BJ (cell line): ENCODE measurements around the gene SREK1IP1. TPM values are rescaled to one million over a fixed set of nuclear protein-coding genes. Genes with fewer than 3 reads are reported as not detected.

Experiments
- CTCF ChIA-PET: fragments of 350-600 bp; formaldehyde crosslinking; extraction: SDS; loops from one replicate; lab custom pipeline; 2021; ENCODE audit warnings: antibody characterized with exemption, inconsistent platforms; lab: Yijun Ruan, JAX
- POLR2A ChIA-PET: fragments of 300-600 bp; sonication (Branson Sonifier 250); formaldehyde crosslinking; extraction: SDS; loops from one replicate; lab custom pipeline; 2021; ENCODE audit warnings: antibody characterized with exemption; lab: Charles Lee
- DNase-seq: peaks from one replicate; pipeline ENCODE4 v3.0.0-alpha.2; 2011; ENCODE audit warnings: low read depth
- H3K27me3 ChIP-seq: 2 replicates; pipeline ENCODE4 v1.6.0; 2011; ENCODE audit warnings: low read length; ENCODE audit not compliant: control insufficient read depth, insufficient read depth
- H3K36me3 ChIP-seq: 2 replicates; pipeline ENCODE4 v1.5.1; 2011; ENCODE audit warnings: low read length; ENCODE audit not compliant: control insufficient read depth, insufficient read depth
- H3K4me3 ChIP-seq: 2 replicates; pipeline ENCODE4 v1.5.1; 2011; ENCODE audit warnings: low read depth, mild to moderate bottlenecking, control low read depth, low read length
- CTCF ChIP-seq: IDR thresholded peaks from 2 replicates; pipeline ENCODE4 v1.5.1; 2011; ENCODE audit warnings: low read depth, mild to moderate bottlenecking, control low read depth, inconsistent platforms, low read length, moderate library complexity; ENCODE audit not compliant: insufficient read depth
- polyA plus RNA-seq: library from polyadenylated mRNA; depleted of rRNA; stranded (reverse); fragments of >200 nt; gene quantifications from 2 replicates; pipeline ENCODE4 v1.2.3, GENCODE V29; 2011; rRNA removed

Gene SREK1IP1
- polyA plus RNA-seq, 1 experiment, result 2.8 TPM

GRCh38 chr5:64680289-64680688 is 88.2 kb downstream of the SREK1IP1 start:
- Histone ChIP-seq H3K4me3 (no peak overlapping the region), H3K27me3 (peaks cover 4% of the 10 kb centered on the region), H3K36me3 (no peaks in the 10 kb centered on the region)
- ChIA-PET CTCF (no interaction called here), POLR2A (no interaction called here)
- DNase-seq, result no peak
- TF ChIP-seq CTCF, result peak; percentile 21; the same call in 1 of the 2 replicates

GRCh38 chr5:64678374-64678773 is 90.1 kb downstream of the SREK1IP1 start:
- no peaks in the 10 kb centered on the region for H3K36me3 ChIP-seq
- CTCF ChIA-PET, result no interaction called here

GRCh38 chr5:64671678-64672077 is 96.8 kb downstream of the SREK1IP1 start:
- ChIA-PET CTCF (no interaction called here), POLR2A (no interaction called here)

More at GRCh38 chr5:64678374-64678773, 90.1 kb downstream of the SREK1IP1 start:
- TF ChIP-seq CTCF, result no peak
- DNase-seq, result no peak
- POLR2A ChIA-PET, result no interaction called here
- Histone ChIP-seq H3K4me3 (no peak overlapping the region), H3K27me3 (peaks cover 2% of the 10 kb centered on the region)

GRCh38 chr5:64670277-64670676 is 98.2 kb downstream of the SREK1IP1 start:
- ChIA-PET POLR2A (no interaction called here), CTCF (interaction anchor here (1.1 kb wide), 1 partner anchor 11 kb away, joined by 3 read pairs; no protein-coding TSS in a partner anchor)
- no peak for DNase-seq
- no peaks in the 10 kb centered on the region for H3K36me3 ChIP-seq
- no peaks in the 10 kb centered on the region for H3K27me3 ChIP-seq
- TF ChIP-seq CTCF, result no peak
- no peak overlapping the region for H3K4me3 ChIP-seq

More at GRCh38 chr5:64671678-64672077, 96.8 kb downstream of the SREK1IP1 start:
- no peak for DNase-seq
- TF ChIP-seq CTCF, result no peak
- no peaks in the 10 kb centered on the region; the same call in none of the 2 replicates for H3K27me3 ChIP-seq
- no peaks in the 10 kb centered on the region for H3K36me3 ChIP-seq
- no peak overlapping the region for H3K4me3 ChIP-seq

Other genes starting within 250 kb of the SREK1IP1 start
- not detected in 2 replicates for gene SHISAL2B, start 78.2 kb downstream of the SREK1IP1 start, polyA plus RNA-seq
- 7.5 and 17.8 TPM in 2 replicates for gene CWC27, start 239 bp upstream of the SREK1IP1 start, polyA plus RNA-seq